ENCODE data around the gene SLC6A7.

GRCh38 chr5:150242251-150242894 is 52.5 kb downstream of the SLC6A7 start:
- TF ChIP-seq CTCF (conservative IDR thresholded peaks at IDR 0.05 in 1 of 2, IDR thresholded peaks at IDR 0.05 in 1 of 2; ENCODE audit: extremely low read depth in 1 of 2, insufficient read depth in 1 of 2, low read depth in 1 of 2, low read length in 2 of 2) (no peak), EZH2 (IDR thresholded peaks at IDR 0.05; ENCODE audit: borderline replicate concordance, low read length) (no peak)

Measured in mammary epithelial cell (primary cell).